ENCODE data around the gene CTIF. TPM values are rescaled to one million over a fixed set of nuclear protein-coding genes. Genes with fewer than 3 reads are reported as not detected.
A peak's percentile ranks its signal among the peaks of the same experiment; 100 is the strongest.

The CTIF gene
- total RNA-seq, 1 donor = 86.4 TPM

GRCh38 chr18:48693006-48693405 lies 154.2 kb downstream of the CTIF start:
- DNase-seq (ENCODE audit: low read depth) = no peak
- TF ChIP-seq CTCF (IDR thresholded peaks at IDR 0.05; ENCODE audit: insufficient read depth, low read depth, low read length) = no peak
- no peak overlapping the region for H3K4me3 ChIP-seq (ENCODE audit: low read depth, low read length)

- peak; percentile 87 for DNase-seq (ENCODE audit: low read depth)
- no peak for TF ChIP-seq CTCF (IDR thresholded peaks at IDR 0.05; ENCODE audit: insufficient read depth, low read depth, low read length)
- no peak overlapping the region for H3K4me3 ChIP-seq (ENCODE audit: low read depth, low read length)
These were observed 154.9 kb downstream of the CTIF start for GRCh38 chr18:48693625-48694262.

GRCh38 chr18:48694295-48694694 lies 155.5 kb downstream of the CTIF start:
- H3K4me3 ChIP-seq (ENCODE audit: low read depth, low read length) = no peak overlapping the region
- TF ChIP-seq CTCF (IDR thresholded peaks at IDR 0.05; ENCODE audit: insufficient read depth, low read depth, low read length) = no peak
- no peak for DNase-seq (ENCODE audit: low read depth)

- H3K4me3 ChIP-seq (ENCODE audit: low read depth, low read length) = no peak overlapping the region
- no peak for TF ChIP-seq CTCF (IDR thresholded peaks at IDR 0.05; ENCODE audit: insufficient read depth, low read depth, low read length)
- no peak for DNase-seq (ENCODE audit: low read depth)
These were observed 156.8 kb downstream of the CTIF start for GRCh38 chr18:48695671-48696070.

- H3K4me3 ChIP-seq (ENCODE audit: low read depth, low read length) = no peak overlapping the region
- no peak for DNase-seq (ENCODE audit: low read depth)
- TF ChIP-seq CTCF (IDR thresholded peaks at IDR 0.05; ENCODE audit: insufficient read depth, low read depth, low read length) = no peak
These were observed 157.4 kb downstream of the CTIF start for GRCh38 chr18:48696218-48696617.

- no peak for TF ChIP-seq CTCF (IDR thresholded peaks at IDR 0.05; ENCODE audit: insufficient read depth, low read depth, low read length)
- H3K4me3 ChIP-seq (ENCODE audit: low read depth, low read length) = no peak overlapping the region
- no peak for DNase-seq (ENCODE audit: low read depth)
These were observed 158.6 kb downstream of the CTIF start for GRCh38 chr18:48697441-48697840.

GRCh38 chr18:48698707-48699106 lies 159.9 kb downstream of the CTIF start:
- no peak for DNase-seq (ENCODE audit: low read depth)
- no peak for TF ChIP-seq CTCF (IDR thresholded peaks at IDR 0.05; ENCODE audit: insufficient read depth, low read depth, low read length)

More at GRCh38 chr18:48698707-48699106, 159.9 kb downstream of the CTIF start:
- H3K4me3 ChIP-seq (ENCODE audit: low read depth, low read length) = no peak overlapping the region

All from fibroblast of villous mesenchyme (primary cell).